Natural killer cell (primary cell): ENCODE measurements around the gene CIPC. TPM values are rescaled to one million over a fixed set of nuclear protein-coding genes. Genes with fewer than 3 reads are reported as not detected.

Experiments
- total RNA-seq, 4 donors: library from RNA; stranded (reverse); fragments of 120-200 nt in 1 of 4; gene quantifications; one replicate each; pipeline versions ENCODE4 v1.2.3 to v1.2.4, GENCODE V29; 2013 to 2022

CIPC gene
- total RNA-seq, 3 donors from 2014 or later (not counting 1 experiment from before 2014, with no cell fraction given) = 7.1 to 10.0 (median 9.9) TPM

Other genes starting within 250 kb of the CIPC start
- gene IRF2BPL, start 69.5 kb upstream of the CIPC start, total RNA-seq = 10 to 100 TPM; 39.3 to 46.5 (median 46.3) TPM
- not detected for gene ZDHHC22, start 43.5 kb downstream of the CIPC start, total RNA-seq
- gene TMEM63C, start 83.5 kb downstream of the CIPC start, total RNA-seq = 1 to 10 TPM; 1.5 to 5.1 (median 2.1) TPM
- not detected for gene NGB, start 172.9 kb downstream of the CIPC start, total RNA-seq
- gene POMT2, start 222.6 kb downstream of the CIPC start, total RNA-seq = 10 to 100 TPM in 1 of 3 donors, 1 to 10 TPM in 2; 6.7 to 10.9 (median 8.6) TPM
- gene GSTZ1, start 222.8 kb downstream of the CIPC start, total RNA-seq = 1 to 10 TPM; 3.0 to 5.6 (median 5.2) TPM